ENCODE measurements around the gene DLG2.

Gene DLG2

DNA sequence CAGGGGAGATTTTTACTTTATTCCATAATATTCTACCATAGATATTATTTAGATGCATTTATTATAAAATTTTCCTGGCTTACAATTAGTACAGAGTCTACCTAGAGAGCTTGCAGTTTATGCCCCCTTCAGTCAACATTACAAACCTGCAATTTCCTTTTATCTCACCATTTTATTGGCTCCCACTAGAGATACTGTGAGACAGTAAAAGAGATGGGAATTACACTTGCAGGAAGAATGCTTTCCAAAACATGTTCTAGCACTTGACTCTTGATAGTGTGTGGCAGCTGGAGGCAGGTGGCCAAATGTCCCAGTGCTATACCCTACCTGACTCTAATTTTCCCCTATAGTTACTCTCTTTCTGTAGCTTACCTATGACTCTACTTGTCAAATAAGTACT, 863.2 kb downstream of the DLG2 start:
- Histone ChIP-seq H3K9me3 (ENCODE audit: control insufficient read depth in 2 of 2, low read length in 2 of 2) (no peaks in the 10 kb centered on the region), H3K36me3 (ENCODE audit: control insufficient read depth in 2 of 2, insufficient read depth in 2 of 2, low read length in 2 of 2) (no peaks in the 10 kb centered on the region), H3K27me3 (ENCODE audit: control insufficient read depth in 2 of 2, insufficient read depth in 2 of 2, low read length in 2 of 2) (no peaks in the 10 kb centered on the region), H3K27ac (ENCODE audit: low read depth in 2 of 2, low read length in 2 of 2) (no peak overlapping the region), H3K4me1 (ENCODE audit: control insufficient read depth in 2 of 2, insufficient read depth in 2 of 2, low read length in 2 of 2) (no peaks in the 10 kb centered on the region), H3K4me3 (ENCODE audit: low read length in 2 of 2) (no peak overlapping the region), H3K9ac (ENCODE audit: low read depth in 1 of 2, low read length in 2 of 2) (no peak overlapping the region)

DNA sequence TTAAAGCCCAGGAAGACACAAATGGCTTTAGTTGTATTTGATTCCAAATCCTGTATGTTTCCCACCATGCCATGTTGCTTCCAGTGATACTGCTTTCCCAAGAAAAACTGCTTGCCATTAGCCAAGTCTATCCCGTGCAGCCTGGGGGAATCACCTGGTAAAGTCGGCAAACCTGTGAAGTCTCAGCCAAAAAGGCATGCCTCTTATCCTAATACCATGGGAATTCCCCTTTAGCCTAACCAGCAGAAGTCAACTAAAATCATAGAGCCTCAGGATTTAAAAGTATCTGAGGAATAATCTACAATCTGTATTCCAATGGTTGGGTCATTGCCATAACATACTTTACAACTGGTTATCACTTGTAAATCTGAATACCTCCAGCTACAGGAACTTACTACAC, 869.4 kb downstream of the DLG2 start:
- Histone ChIP-seq H3K27me3 (ENCODE audit: control insufficient read depth in 2 of 2, insufficient read depth in 2 of 2, low read length in 2 of 2) (no peaks in the 10 kb centered on the region), H3K9me3 (ENCODE audit: control insufficient read depth in 2 of 2, low read length in 2 of 2) (no peaks in the 10 kb centered on the region), H3K27ac (ENCODE audit: low read depth in 2 of 2, low read length in 2 of 2) (no peak overlapping the region), H3K9ac (ENCODE audit: low read depth in 1 of 2, low read length in 2 of 2) (no peak overlapping the region), H3K36me3 (ENCODE audit: control insufficient read depth in 2 of 2, insufficient read depth in 2 of 2, low read length in 2 of 2) (no peaks in the 10 kb centered on the region), H3K4me1 (ENCODE audit: control insufficient read depth in 2 of 2, insufficient read depth in 2 of 2, low read length in 2 of 2) (no peaks in the 10 kb centered on the region), H3K4me3 (ENCODE audit: low read length in 2 of 2) (no peak overlapping the region)

DNA sequence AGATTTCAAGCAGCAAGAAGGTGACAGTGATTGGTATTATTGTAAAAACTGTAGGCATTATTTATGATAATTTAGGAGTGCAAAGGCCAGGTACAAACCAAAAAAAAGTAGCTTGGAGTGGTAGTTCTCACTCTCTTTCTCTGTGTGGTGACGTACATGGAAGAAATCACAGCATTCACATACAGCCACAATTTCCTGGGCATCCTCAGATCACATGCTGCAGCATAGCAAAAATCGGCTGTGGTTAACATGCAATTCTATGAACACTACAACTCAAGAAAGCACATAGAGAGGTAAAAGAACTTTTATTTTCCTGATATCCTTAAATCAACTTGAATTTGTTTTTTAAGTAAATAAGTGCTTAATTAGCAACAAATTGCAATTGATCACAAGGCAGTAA, 875.8 kb downstream of the DLG2 start:
- H3K36me3 ChIP-seq (ENCODE audit: control insufficient read depth in 2 of 2, insufficient read depth in 2 of 2, low read length in 2 of 2): no peaks in the 10 kb centered on the region
- no peaks in the 10 kb centered on the region for H3K9me3 ChIP-seq (ENCODE audit: control insufficient read depth in 2 of 2, low read length in 2 of 2)
- no peaks in the 10 kb centered on the region for H3K4me1 ChIP-seq (ENCODE audit: control insufficient read depth in 2 of 2, insufficient read depth in 2 of 2, low read length in 2 of 2)
- no peak overlapping the region for H3K9ac ChIP-seq (ENCODE audit: low read depth in 1 of 2, low read length in 2 of 2)
- H3K27ac ChIP-seq (ENCODE audit: low read depth in 2 of 2, low read length in 2 of 2): no peak overlapping the region
- no peak overlapping the region for H3K4me3 ChIP-seq (ENCODE audit: low read length in 2 of 2)
- no peaks in the 10 kb centered on the region for H3K27me3 ChIP-seq (ENCODE audit: control insufficient read depth in 2 of 2, insufficient read depth in 2 of 2, low read length in 2 of 2)

DNA sequence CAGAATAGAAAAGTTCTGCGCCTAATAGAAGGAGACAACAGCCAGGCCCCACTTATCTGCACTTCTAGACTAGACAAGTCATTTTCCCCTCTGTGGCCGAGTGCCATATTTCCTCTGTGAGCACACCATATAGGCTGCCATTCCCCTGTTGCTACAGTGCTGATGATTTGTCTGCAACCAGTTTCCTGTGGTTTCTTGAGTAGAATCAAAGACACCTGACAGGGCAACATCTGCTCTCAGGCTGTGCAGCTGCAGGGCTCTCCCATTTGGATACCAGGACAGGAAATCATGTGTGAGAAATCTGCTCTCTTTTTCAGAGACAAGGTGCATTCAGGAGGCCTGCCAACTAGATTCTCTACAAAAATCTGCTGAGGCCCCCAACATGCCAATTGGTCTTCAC, 879.3 kb downstream of the DLG2 start:
- no peak overlapping the region for H3K9ac ChIP-seq (ENCODE audit: low read depth in 1 of 2, low read length in 2 of 2)
- H3K27me3 ChIP-seq (ENCODE audit: control insufficient read depth in 2 of 2, insufficient read depth in 2 of 2, low read length in 2 of 2): no peaks in the 10 kb centered on the region
- H3K4me3 ChIP-seq (ENCODE audit: low read length in 2 of 2): no peak overlapping the region
- no peak overlapping the region for H3K27ac ChIP-seq (ENCODE audit: low read depth in 2 of 2, low read length in 2 of 2)
- H3K4me1 ChIP-seq (ENCODE audit: control insufficient read depth in 2 of 2, insufficient read depth in 2 of 2, low read length in 2 of 2): no peaks in the 10 kb centered on the region
- no peaks in the 10 kb centered on the region for H3K36me3 ChIP-seq (ENCODE audit: control insufficient read depth in 2 of 2, insufficient read depth in 2 of 2, low read length in 2 of 2)
- H3K9me3 ChIP-seq (ENCODE audit: control insufficient read depth in 2 of 2, low read length in 2 of 2): no peaks in the 10 kb centered on the region

DNA sequence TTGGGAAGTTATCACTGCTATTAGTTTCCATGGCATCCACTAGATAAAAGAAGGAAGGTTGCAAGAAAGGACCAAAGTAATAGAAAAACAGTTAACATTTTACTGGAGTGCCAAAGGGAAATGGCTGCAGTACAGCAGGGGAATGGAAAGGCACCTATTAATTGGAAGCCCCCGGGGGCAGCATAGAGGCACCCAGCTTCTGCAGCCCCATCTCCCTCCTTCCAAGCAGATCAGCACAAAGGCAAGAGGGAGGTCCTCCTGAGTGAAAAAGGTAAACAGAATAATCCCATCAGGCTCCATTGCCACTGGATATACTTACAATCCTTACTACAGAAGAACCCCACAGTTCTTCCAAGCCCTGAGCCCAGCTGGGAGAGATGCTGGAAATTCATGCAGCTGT, 887.1 kb downstream of the DLG2 start:
- no peak overlapping the region for H3K9ac ChIP-seq (ENCODE audit: low read depth in 1 of 2, low read length in 2 of 2)
- no peaks in the 10 kb centered on the region for H3K9me3 ChIP-seq (ENCODE audit: control insufficient read depth in 2 of 2, low read length in 2 of 2)
- no peak overlapping the region for H3K27ac ChIP-seq (ENCODE audit: low read depth in 2 of 2, low read length in 2 of 2)
- no peaks in the 10 kb centered on the region for H3K4me1 ChIP-seq (ENCODE audit: control insufficient read depth in 2 of 2, insufficient read depth in 2 of 2, low read length in 2 of 2)
- H3K27me3 ChIP-seq (ENCODE audit: control insufficient read depth in 2 of 2, insufficient read depth in 2 of 2, low read length in 2 of 2): no peaks in the 10 kb centered on the region
- no peak overlapping the region for H3K4me3 ChIP-seq (ENCODE audit: low read length in 2 of 2)
- no peaks in the 10 kb centered on the region for H3K36me3 ChIP-seq (ENCODE audit: control insufficient read depth in 2 of 2, insufficient read depth in 2 of 2, low read length in 2 of 2)

DNA sequence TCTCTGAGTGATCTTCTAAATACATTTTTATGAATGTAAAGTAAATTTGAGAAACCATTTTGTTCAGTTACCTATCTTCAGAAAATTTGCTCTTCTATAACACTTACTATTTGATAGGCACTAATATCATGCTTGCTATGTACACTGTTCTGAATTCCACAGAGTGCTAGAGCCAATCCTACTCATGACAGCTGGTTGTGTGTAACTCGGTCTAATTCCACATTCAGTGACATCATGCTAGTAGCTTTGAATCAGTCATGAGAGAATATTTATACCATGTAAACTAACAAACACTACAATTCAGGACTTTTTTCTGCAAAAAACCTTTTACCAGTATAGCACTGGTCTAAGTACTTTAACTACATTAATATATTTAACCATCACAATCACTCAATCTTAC, 902.9 kb downstream of the DLG2 start:
- no peak overlapping the region for H3K9ac ChIP-seq (ENCODE audit: low read depth in 1 of 2, low read length in 2 of 2)
- H3K4me1 ChIP-seq (ENCODE audit: control insufficient read depth in 2 of 2, insufficient read depth in 2 of 2, low read length in 2 of 2): peaks cover 0 to 2% of the 10 kb centered on the region in 2 donors
- H3K27ac ChIP-seq (ENCODE audit: low read depth in 2 of 2, low read length in 2 of 2): no peak overlapping the region
- no peaks in the 10 kb centered on the region for H3K36me3 ChIP-seq (ENCODE audit: control insufficient read depth in 2 of 2, insufficient read depth in 2 of 2, low read length in 2 of 2)
- H3K4me3 ChIP-seq (ENCODE audit: low read length in 2 of 2): no peak overlapping the region
- no peaks in the 10 kb centered on the region for H3K27me3 ChIP-seq (ENCODE audit: control insufficient read depth in 2 of 2, insufficient read depth in 2 of 2, low read length in 2 of 2)
- no peaks in the 10 kb centered on the region for H3K9me3 ChIP-seq (ENCODE audit: control insufficient read depth in 2 of 2, low read length in 2 of 2)

DNA sequence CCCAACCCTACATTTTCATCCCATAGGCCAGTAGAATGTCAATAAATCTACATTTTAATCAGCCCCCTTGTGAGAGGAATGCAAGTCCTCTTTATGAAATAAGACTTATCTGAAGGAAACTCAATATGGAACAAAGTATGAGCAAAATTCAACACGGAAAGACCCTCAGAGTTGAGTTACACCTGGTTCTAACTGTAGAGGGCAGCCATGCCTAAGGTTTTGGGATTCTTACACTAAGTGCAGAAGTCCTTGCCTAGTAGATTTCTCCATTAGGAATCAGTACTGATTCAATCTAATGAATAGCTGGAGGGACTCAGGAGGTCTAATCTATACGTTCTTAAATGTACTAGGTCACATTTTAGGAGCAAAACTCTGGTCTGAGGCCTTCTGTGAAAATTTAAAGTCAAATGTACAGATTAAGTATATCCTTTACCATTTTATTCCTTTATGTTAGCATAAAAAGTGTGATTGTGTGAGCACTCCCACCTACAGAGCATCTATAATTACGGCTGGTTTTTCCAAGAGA, 904.5 kb downstream of the DLG2 start:
- Histone ChIP-seq H3K4me3 (ENCODE audit: low read length in 2 of 2) (no peak overlapping the region), H3K9me3 (ENCODE audit: control insufficient read depth in 2 of 2, low read length in 2 of 2) (no peaks in the 10 kb centered on the region), H3K27ac (ENCODE audit: low read depth in 2 of 2, low read length in 2 of 2) (no peak overlapping the region)

DNA sequence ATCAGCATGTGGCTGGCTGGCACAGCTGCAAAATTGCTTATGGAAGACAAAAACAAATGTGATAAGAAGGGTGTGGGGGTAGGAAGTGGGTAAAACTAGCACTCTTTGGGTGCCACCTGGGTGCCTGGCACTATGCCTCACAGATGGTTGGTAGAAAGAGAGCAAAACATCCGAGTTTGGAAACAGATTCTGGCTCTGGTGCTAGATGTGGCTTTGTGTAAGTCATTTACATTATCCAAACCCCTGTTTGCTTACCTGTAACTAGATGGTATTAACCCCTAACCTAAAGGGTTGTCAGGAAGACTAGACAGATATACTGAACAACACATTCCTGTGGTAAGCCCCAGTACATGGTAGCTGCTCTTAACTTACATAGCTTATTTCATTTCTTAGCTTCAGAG, 905.6 kb downstream of the DLG2 start:
- Histone ChIP-seq H3K27ac (ENCODE audit: low read depth in 2 of 2, low read length in 2 of 2) (no peak overlapping the region), H3K4me1 (ENCODE audit: control insufficient read depth in 2 of 2, insufficient read depth in 2 of 2, low read length in 2 of 2) (peaks cover 0 to 2% of the 10 kb centered on the region in 2 donors), H3K9me3 (ENCODE audit: control insufficient read depth in 2 of 2, low read length in 2 of 2) (no peaks in the 10 kb centered on the region), H3K4me3 (ENCODE audit: low read length in 2 of 2) (peak overlapping the region in 1 of 2 donors; percentile 60), H3K36me3 (ENCODE audit: control insufficient read depth in 2 of 2, insufficient read depth in 2 of 2, low read length in 2 of 2) (no peaks in the 10 kb centered on the region), H3K27me3 (ENCODE audit: control insufficient read depth in 2 of 2, insufficient read depth in 2 of 2, low read length in 2 of 2) (no peaks in the 10 kb centered on the region), H3K9ac (ENCODE audit: low read depth in 1 of 2, low read length in 2 of 2) (no peak overlapping the region)

More for the DNA sequence above, 904.5 kb downstream of the DLG2 start:
- H3K36me3 ChIP-seq (ENCODE audit: control insufficient read depth in 2 of 2, insufficient read depth in 2 of 2, low read length in 2 of 2): no peaks in the 10 kb centered on the region
- no peak overlapping the region for H3K9ac ChIP-seq (ENCODE audit: low read depth in 1 of 2, low read length in 2 of 2)
- H3K27me3 ChIP-seq (ENCODE audit: control insufficient read depth in 2 of 2, insufficient read depth in 2 of 2, low read length in 2 of 2): no peaks in the 10 kb centered on the region
- H3K4me1 ChIP-seq (ENCODE audit: control insufficient read depth in 2 of 2, insufficient read depth in 2 of 2, low read length in 2 of 2): peaks cover 0 to 2% of the 10 kb centered on the region in 2 donors

DNA sequence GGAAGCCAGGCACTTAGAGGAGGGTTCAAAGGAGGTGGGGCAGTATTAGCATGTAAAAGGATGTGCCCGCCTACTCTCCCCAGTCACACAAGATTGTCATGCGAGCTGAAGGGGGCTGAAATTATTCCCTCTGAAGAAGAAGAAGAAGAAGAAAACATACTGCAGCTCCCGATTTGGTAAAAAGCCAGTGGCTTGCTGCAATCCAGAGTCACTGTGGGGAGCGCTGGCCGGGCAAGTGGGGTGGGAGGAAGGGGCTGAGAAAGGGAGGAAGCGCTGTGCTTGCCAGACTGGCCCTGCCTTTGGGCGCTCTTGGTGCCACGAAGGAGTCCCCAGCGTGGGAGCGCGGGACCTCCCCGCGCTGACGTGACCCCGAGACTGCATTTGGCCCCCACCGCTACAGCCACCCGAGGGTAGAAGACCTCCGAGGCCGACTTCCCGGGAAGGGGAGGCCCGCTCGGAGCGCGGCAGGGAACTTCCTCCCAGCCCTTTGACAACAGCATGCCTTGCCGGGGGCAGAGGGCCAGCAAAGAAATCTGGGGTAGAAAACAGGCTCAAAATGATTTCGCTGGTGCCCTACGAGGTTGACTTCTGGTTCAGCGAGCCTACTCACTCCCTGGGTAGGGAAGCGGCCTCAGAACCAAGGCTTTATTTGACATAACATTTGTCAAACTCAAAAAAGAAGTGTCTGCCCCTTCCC, 906.3 kb downstream of the DLG2 start:
- Histone ChIP-seq H3K27ac (ENCODE audit: low read depth in 2 of 2, low read length in 2 of 2) (no peak overlapping the region), H3K9ac (ENCODE audit: low read depth in 1 of 2, low read length in 2 of 2) (peak overlapping the region in 1 of 2 donors; percentile 63), H3K4me3 (ENCODE audit: low read length in 2 of 2) (peak overlapping the region; percentile 60 to 70)

DNA sequence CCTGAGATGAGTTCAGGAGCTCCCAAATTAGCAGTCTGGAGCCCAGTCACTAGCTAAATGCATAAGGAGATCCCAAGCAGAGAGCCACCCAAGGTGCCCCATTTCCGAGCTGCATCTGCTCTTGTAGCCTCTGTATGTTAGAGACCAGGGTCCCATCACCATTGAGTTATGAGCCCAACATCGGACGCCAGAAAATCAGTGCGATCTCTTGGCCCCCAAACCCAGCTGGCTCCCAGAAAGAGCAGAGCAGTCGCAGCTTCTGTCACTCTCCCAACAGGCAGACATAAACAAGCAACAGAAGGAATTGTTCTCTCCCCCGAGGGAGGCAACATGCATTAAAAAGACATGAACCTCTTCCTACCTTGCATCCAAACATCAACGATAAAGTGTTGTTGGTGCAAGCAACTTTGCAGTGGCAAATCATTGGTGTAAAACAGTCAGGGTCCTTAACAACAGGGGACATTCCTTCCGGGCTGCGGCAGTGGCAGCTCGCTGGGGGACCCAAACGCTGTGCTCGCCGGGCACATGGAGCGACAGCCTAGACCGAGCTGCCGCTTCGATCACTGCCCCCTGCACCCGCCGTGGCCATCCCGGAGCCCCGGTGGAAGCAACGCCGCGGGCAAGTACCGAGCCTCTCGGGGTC, 907.1 kb downstream of the DLG2 start:
- Histone ChIP-seq H3K27ac (ENCODE audit: low read depth in 2 of 2, low read length in 2 of 2) (no peak overlapping the region), H3K4me3 (ENCODE audit: low read length in 2 of 2) (peak overlapping the region; percentile 60 to 70), H3K4me1 (ENCODE audit: control insufficient read depth in 2 of 2, insufficient read depth in 2 of 2, low read length in 2 of 2) (peaks cover 0 to 2% of the 10 kb centered on the region in 2 donors)

More for the DNA sequence above, 906.3 kb downstream of the DLG2 start:
- H3K9me3 ChIP-seq (ENCODE audit: control insufficient read depth in 2 of 2, low read length in 2 of 2): no peaks in the 10 kb centered on the region
- no peaks in the 10 kb centered on the region for H3K36me3 ChIP-seq (ENCODE audit: control insufficient read depth in 2 of 2, insufficient read depth in 2 of 2, low read length in 2 of 2)
- H3K4me1 ChIP-seq (ENCODE audit: control insufficient read depth in 2 of 2, insufficient read depth in 2 of 2, low read length in 2 of 2): peaks cover 0 to 2% of the 10 kb centered on the region in 2 donors
- no peaks in the 10 kb centered on the region for H3K27me3 ChIP-seq (ENCODE audit: control insufficient read depth in 2 of 2, insufficient read depth in 2 of 2, low read length in 2 of 2)

More for the DNA sequence above, 907.1 kb downstream of the DLG2 start:
- no peaks in the 10 kb centered on the region for H3K27me3 ChIP-seq (ENCODE audit: control insufficient read depth in 2 of 2, insufficient read depth in 2 of 2, low read length in 2 of 2)
- peak overlapping the region in 1 of 2 donors; percentile 40 for H3K9ac ChIP-seq (ENCODE audit: low read depth in 1 of 2, low read length in 2 of 2)
- no peaks in the 10 kb centered on the region for H3K9me3 ChIP-seq (ENCODE audit: control insufficient read depth in 2 of 2, low read length in 2 of 2)
- no peaks in the 10 kb centered on the region for H3K36me3 ChIP-seq (ENCODE audit: control insufficient read depth in 2 of 2, insufficient read depth in 2 of 2, low read length in 2 of 2)

All from mucosa of rectum (tissue), 2 donors.